ENCODE data around the gene CCL5. TPM values are rescaled to one million over a fixed set of nuclear protein-coding genes. Genes with fewer than 3 reads are reported as not detected.

Gene CCL5
- total and polyA plus RNA-seq, 2 experiments from 2014 or later: not detected

GRCh38 chr17:35892091-35893035, 12.2 kb upstream of the CCL5 start:
- Mint-ChIP-seq H3K36me3 (ENCODE audit: low read depth) (no peaks in the 10 kb centered on the region), H3K27ac (no peak overlapping the region), H3K9me3 (no peaks in the 10 kb centered on the region), H3K4me1 (peaks cover 18% of the 10 kb centered on the region), H3K27me3 (ENCODE audit: insufficient read depth, low read depth, poor library complexity) (no peaks in the 10 kb centered on the region), H3K4me3 (no peak overlapping the region)
- no peak for ATAC-seq
- no peaks in the 10 kb centered on the region for H3F3A ChIP-seq (replicated peaks; ENCODE audit: low read depth)
- no peak overlapping the region for H3K27ac ChIP-seq (ENCODE audit: low read depth)
- no peaks in the 10 kb centered on the region; the same call in 1 of the 2 replicates for H3K4me1 ChIP-seq (ENCODE audit: insufficient read depth)
- peak; percentile 2 for DNase-seq (ENCODE audit: low spot score)
- H2AFZ ChIP-seq: peak overlapping the region; percentile 76
- no peak for TF ChIP-seq EZH2 (IDR thresholded peaks at IDR 0.05; ENCODE audit: low read depth, unreplicated experiment)
- TF ChIP-seq CREB1 (CRISPR knock-in tag; IDR thresholded peaks at IDR 0.05; ENCODE audit: low read depth): no peak
- TF ChIP-seq EZH2phosphoT487 (IDR thresholded peaks at IDR 0.05; ENCODE audit: unreplicated experiment): no peak
- no peak for TF ChIP-seq JUNB (IDR thresholded peaks at IDR 0.05; ENCODE audit: unreplicated experiment)
- TF ChIP-seq ETS1 (IDR thresholded peaks at IDR 0.05): no peak
- no peak for TF ChIP-seq NANOG (IDR thresholded peaks at IDR 0.05; ENCODE audit: borderline replicate concordance)
- H3K9me2 ChIP-seq (ENCODE audit: insufficient read depth): no peaks in the 10 kb centered on the region
- no peak overlapping the region for H3K4me2 ChIP-seq
- no peaks in the 10 kb centered on the region for H3K79me2 ChIP-seq (replicated peaks; ENCODE audit: insufficient read depth)
- no peaks in the 10 kb centered on the region for H3K36me3 ChIP-seq (ENCODE audit: insufficient read depth)
- H3K27me3 ChIP-seq (ENCODE audit: insufficient read depth): no peaks in the 10 kb centered on the region
- no peak overlapping the region for H3K4me3 ChIP-seq
- no peaks in the 10 kb centered on the region for H4K20me1 ChIP-seq (replicated peaks; ENCODE audit: insufficient read depth)

- Histone ChIP-seq H3K27ac (ENCODE audit: low read depth) (no peak overlapping the region), H4K20me1 (replicated peaks; ENCODE audit: insufficient read depth) (no peaks in the 10 kb centered on the region), H3F3A (replicated peaks; ENCODE audit: low read depth) (no peaks in the 10 kb centered on the region), H2AFZ (no peak overlapping the region), H3K79me2 (replicated peaks; ENCODE audit: insufficient read depth) (no peaks in the 10 kb centered on the region), H3K27me3 (ENCODE audit: insufficient read depth) (no peaks in the 10 kb centered on the region), H3K4me3 (no peak overlapping the region), H3K4me1 (ENCODE audit: insufficient read depth) (no peaks in the 10 kb centered on the region; the same call in 1 of the 2 replicates), H3K36me3 (ENCODE audit: insufficient read depth) (no peaks in the 10 kb centered on the region), H3K9me2 (ENCODE audit: insufficient read depth) (no peaks in the 10 kb centered on the region), H3K4me2 (no peak overlapping the region; the same call in 1 of the 2 replicates)
- TF ChIP-seq ZNF114 (CRISPR knock-in tag; IDR thresholded peaks at IDR 0.05) (no peak), JUNB (IDR thresholded peaks at IDR 0.05; ENCODE audit: unreplicated experiment) (no peak), CREB1 (CRISPR knock-in tag; IDR thresholded peaks at IDR 0.05; ENCODE audit: low read depth) (no peak), NANOG (IDR thresholded peaks at IDR 0.05; ENCODE audit: borderline replicate concordance) (no peak), EZH2 (IDR thresholded peaks at IDR 0.05; ENCODE audit: low read depth, unreplicated experiment) (no peak), ZNF331 (CRISPR knock-in tag; IDR thresholded peaks at IDR 0.05; ENCODE audit: low read depth) (no peak)
- no peak overlapping the region for H3K4me3 Mint-ChIP-seq
- no peak overlapping the region for H3K27ac Mint-ChIP-seq
- no peaks in the 10 kb centered on the region for H3K36me3 Mint-ChIP-seq (ENCODE audit: low read depth)
- H3K9me3 Mint-ChIP-seq: no peaks in the 10 kb centered on the region
- ATAC-seq: no peak
- H3K27me3 Mint-ChIP-seq (ENCODE audit: insufficient read depth, low read depth, poor library complexity): no peaks in the 10 kb centered on the region
- H3K4me1 Mint-ChIP-seq: peaks cover 18% of the 10 kb centered on the region
- DNase-seq (ENCODE audit: low spot score): no peak
These were observed 11.1 kb upstream of the CCL5 start for GRCh38 chr17:35891269-35891668.

Measured in GM23338 (cell line).